GM21723 (cell line): ENCODE data around the gene PROZ.

Source experiments
- ATAC-seq: cut with Tn5 transposase; IDR thresholded peaks from one replicate; pipeline ENCODE4 v1.9.1; 2021; ENCODE audit warnings: mild to moderate bottlenecking, moderate library complexity; ENCODE audit not compliant: unreplicated experiment

The PROZ gene

DNA sequence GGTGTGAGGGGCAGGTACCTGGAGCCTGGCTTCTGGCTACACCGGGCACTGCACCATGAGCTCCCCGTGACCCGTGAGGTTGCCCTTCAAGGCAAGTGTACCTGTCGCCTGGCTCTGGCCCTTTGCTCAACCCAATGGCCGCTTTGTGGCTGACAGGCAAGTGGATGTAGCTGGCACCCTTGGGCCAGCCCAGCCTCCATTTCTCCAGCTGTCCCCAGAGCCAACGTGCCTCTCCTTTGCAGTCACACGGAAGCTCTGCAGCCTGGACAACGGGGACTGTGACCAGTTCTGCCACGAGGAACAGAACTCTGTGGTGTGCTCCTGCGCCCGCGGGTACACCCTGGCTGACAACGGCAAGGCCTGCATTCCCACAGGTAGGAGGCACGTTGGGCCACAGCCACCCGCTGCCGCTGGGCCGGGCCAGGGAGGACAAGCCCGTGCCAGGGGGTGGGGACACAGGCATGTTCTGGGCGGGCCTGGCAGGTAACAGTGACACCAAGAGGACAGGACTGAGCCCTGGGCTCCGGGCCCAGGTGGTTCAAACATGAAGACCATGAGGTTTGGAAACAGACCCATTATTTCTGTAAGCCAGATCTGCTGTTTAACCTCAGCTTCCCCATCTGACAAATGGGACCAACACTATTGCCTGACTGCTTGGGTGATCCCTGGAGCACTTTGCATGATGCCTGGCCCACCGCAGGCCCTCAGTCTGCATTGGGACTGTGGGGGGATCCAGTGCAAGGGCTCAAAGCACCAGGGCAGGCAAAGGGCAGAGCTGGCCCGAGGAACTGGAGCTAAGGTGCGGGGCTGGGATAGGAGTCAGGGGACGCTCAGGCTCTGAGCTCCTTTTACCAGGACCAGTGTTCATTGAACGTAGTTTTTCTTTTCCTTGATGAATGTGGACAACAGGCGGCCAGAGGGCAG is 17.5 kb upstream of the PROZ start:
- ATAC-seq: no peak

GRCh38 chr13:113141601-113141970 is 16.9 kb upstream of the PROZ start:
- no peak for ATAC-seq

DNA sequence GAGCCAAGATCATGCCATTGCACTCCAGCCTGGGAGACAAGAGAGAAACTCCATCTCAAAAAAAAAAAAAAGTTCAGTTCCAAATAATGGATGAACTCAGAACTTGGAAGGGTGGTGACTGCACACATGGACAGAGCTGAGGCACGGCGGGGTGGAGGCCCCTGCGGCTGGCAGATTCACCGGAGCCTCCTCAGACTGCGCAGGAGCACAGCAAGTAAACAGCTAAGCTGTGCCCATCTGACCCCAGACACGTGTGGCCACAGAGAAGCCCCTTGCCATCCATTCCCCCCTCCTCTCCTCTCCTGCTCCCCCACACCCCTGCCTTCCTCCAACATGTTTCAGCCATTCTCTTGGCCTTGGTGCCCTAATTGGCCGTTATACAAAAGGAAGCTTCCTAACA is 15.6 kb upstream of the PROZ start:
- ATAC-seq: no peak

DNA sequence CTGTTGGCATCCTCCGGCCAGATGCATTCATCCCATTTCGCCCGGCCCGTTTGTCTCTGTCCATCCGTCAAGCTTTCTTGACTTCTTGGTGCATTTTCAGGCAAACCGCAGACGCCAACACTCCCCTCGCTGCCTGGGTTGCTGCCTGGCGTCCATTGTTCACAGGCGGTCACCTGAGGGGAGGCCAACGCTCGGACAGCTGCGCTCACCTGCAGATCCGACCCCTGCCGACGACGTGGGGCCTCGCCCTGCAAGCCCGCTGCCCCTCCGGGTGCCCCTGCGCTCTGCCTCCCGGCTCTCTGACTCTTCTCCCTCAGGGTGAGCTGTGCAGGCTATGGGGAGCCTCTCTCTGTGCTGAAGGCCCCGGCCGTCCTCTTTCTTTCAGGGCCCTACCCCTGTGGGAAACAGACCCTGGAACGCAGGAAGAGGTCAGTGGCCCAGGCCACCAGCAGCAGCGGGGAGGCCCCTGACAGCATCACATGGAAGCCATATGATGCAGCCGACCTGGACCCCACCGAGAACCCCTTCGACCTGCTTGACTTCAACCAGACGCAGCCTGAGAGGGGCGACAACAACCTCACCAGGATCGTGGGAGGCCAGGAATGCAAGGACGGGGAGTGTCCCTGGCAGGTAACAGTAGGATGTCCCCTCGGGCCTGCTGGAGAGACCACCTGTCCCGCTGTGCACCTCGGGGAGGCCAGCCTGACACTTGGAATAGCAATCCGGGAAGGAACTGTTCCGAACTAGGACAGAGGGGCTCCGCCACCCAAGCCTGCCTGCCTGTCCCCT is 14.8 kb upstream of the PROZ start:
- no peak for ATAC-seq

GRCh38 chr13:113144255-113144629 is 14.2 kb upstream of the PROZ start:
- ATAC-seq: no peak

- no peak for ATAC-seq
Observed at GRCh38 chr13:113145496-113145895, 13.0 kb upstream of the PROZ start.

DNA sequence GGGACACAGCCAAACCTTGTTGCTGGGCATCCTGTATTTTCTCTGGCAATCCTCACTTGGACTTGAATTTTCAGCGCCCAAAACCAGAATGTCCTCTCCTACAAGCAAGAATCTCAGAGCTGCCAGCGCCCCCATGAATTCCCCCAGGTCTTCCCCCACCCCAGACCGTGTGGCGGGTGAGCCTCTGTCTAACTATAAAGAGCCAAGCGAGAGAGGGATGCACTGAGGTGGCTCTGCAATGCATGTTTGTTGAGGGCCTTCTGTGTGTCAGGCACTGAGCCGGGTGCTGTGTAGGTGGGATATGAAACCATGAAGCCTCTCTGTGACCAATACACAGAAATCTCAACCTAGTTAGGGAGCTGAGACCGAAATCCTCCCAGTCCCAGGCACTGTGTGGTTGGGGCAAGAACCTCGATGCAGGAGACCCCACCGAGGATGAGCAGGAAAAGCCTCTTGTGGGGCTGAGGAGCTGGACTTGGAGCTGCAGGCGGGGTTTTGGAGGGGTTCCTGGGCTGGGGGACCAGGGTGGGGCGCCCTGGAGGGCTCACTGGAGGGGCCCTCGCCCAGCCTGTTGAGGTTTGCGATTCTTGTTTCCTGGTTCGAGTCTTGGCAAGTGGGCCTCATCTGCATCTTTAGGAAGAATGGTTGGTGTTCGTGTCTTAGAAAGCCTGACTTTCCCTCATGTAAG is 12.4 kb upstream of the PROZ start:
- no peak for ATAC-seq

- ATAC-seq: no peak
Observed at GRCh38 chr13:113146750-113147149, 11.7 kb upstream of the PROZ start.

GRCh38 chr13:113147206-113147605 is 11.2 kb upstream of the PROZ start:
- ATAC-seq: no peak

GRCh38 chr13:113148407-113148806 is 10.0 kb upstream of the PROZ start:
- no peak for ATAC-seq

GRCh38 chr13:113148940-113149503 is 9.4 kb upstream of the PROZ start:
- no peak for ATAC-seq

- ATAC-seq: no peak
Observed at GRCh38 chr13:113149711-113150549, 8.5 kb upstream of the PROZ start.

- ATAC-seq: no peak
Observed at GRCh38 chr13:113150550-113151365, 7.7 kb upstream of the PROZ start.

DNA sequence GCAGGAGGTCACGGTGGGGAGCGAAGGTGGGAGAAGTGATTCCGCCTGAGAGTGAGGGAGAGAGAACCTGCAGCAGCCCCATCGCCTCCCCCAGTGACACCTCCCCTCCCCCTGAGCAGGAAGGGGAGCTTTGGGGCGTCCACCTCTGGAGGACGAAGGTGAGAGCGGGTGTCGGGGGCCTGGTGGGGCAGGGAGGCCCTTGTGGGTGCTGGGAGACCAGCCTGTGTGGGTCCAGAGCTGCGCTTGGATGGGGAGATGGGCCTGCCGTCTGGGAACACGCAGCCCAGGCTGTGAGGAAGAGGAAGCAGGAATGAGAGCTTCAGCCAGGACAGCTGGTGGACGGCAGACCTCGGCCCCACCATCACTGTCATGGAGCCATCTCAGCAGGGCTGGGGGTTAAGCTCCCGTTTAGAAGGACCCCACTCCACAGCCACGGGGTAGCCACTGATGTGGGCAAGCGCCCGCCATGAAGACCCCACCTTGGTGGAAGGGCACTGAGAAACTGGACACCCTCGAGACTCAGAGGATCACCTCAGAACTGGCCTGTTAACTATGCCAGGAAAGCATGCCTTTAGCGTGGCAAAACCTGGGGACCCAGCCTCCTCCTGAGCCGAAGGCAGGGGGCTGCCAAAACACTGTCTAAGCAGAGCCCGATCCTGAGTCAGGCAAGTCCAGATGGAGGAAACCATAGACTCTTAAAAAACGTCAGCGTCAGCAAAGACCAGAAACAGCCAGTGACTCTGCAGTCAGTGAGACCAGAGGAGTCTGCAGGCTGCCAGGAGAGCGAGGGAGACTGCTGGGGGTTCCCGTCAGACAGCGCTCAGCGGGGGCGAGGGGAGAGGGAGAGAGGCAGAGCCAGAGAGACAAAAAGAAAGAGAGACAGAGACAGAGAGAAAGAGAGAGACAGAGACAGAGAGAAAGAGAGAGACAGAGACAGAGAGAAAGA is 6.4 kb upstream of the PROZ start:
- ATAC-seq: no peak

DNA sequence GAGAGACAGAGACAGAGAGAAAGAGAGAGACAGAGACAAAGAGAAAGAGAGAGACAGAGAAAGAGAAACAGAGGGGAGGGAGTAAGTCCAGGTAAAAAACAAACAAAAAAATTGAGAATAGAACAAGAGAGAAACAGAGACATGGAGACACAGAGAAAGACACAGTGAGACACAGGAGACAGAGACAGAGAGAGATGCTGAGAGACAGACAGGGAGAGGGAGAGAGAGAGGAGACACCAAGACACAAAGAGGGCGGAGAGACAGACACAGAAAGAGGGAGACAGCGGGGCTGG is 5.8 kb upstream of the PROZ start:
- ATAC-seq: no peak

DNA sequence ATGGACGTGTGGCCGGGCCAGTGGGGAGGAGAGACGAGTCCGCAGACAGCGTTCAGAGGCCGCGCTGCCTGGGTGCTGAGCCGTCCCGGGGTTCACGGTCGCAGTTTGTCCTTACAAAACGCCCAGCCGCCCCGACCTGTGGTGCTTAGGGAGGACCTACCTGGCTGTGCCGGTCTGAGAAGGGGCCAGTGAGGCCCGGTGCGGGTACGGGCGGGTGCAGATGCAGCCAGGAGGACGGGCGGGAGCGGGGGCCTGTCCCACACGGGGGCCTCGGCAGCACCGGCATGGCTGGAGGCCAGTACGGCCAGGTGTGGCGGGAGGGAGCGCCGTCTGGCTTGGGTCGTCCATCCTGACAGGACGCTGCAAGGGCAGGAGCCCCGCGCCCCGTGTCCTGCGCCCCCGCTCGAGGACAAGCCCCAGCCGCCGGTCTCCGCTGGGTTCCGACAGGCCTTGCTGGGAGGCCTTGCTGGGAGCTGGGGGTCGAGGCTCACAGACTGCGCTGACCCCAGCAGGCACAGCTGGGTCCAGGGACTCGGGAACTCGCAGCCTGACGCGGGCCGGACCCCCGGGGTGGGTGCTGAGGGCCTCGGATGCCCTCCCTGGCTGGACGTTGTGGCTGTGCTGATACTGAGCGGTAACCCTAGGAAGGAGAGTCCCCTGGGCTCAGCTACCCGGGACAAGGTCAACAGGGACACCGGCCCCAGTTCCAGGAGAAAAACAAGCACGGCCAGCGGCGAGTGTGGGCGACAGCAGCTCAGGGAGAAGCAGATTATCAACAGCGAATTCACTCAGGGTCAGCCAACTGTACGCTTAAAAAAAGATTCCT is 5.3 kb upstream of the PROZ start:
- peak; percentile 28 for ATAC-seq

- peak; percentile 68 for ATAC-seq
Observed at GRCh38 chr13:113153810-113154748, 4.4 kb upstream of the PROZ start.
